H1 (cell line): ENCODE measurements around the gene ACSF2. TPM values are rescaled to one million over a fixed set of nuclear protein-coding genes. Genes with fewer than 3 reads are reported as not detected.

Experiments used
- KDM4A ChIP-seq: IDR thresholded peaks from one replicate; pipeline ENCODE4 v1.7.1; 2012; ENCODE audit warnings: low read depth, mild to moderate bottlenecking, moderate library complexity, low read length, inconsistent platforms; ENCODE audit not compliant: severe bottlenecking
- polyA plus RNA-seq, 7 experiments: library from polyadenylated mRNA; depleted of rRNA in 3 of 7; stranded (reverse) in 5 of 7; unstranded in 2 of 7; fragments of >200 nt in 5 of 7; fragments of 200-250 nt in 2 of 7; gene quantifications; 1 replicate in 5 of 7; 2 replicates in 1 of 7; 4 replicates in 1 of 7; pipeline versions ENCODE4 v1.2.1 to v1.2.3, GENCODE V29; 2011 to 2013; ENCODE audit warnings: missing spikeins in 2 of 7, mixed read lengths in 2 of 7
- total RNA-seq: library from RNA; stranded (reverse); fragmentation: NEBNext Ultra II Directional; extraction: Animal tissue kit (Norgen Biotek cat#: 25700); gene quantifications from 2 replicates; pipeline ENCODE4 v1.2.1, GENCODE V29; 2021

Gene ACSF2
- total and polyA plus RNA-seq, 2 of the 8 experiments (the other 6 are each of a cell fraction or from before 2014, with no cell fraction given) = 14.5 to 16.3 TPM

GRCh38 chr17:50420419-50421112 lies 5.5 kb upstream of the ACSF2 start (continued):
- no peak for TF ChIP-seq KDM4A
